GM12873 (cell line): ENCODE data around the gene RABGAP1L.

ENCODE experiments used
- TF ChIP-seq, protein P1 (sequence below): IDR thresholded peaks from 2 replicates; pipeline ENCODE4 v1.5.1; 2012; ENCODE audit warnings: low read depth, mild to moderate bottlenecking, moderate library complexity, low read length, control low read depth; ENCODE audit not compliant: insufficient read depth; ENCODE audit errors: missing control alignments

RABGAP1L gene

DNA sequence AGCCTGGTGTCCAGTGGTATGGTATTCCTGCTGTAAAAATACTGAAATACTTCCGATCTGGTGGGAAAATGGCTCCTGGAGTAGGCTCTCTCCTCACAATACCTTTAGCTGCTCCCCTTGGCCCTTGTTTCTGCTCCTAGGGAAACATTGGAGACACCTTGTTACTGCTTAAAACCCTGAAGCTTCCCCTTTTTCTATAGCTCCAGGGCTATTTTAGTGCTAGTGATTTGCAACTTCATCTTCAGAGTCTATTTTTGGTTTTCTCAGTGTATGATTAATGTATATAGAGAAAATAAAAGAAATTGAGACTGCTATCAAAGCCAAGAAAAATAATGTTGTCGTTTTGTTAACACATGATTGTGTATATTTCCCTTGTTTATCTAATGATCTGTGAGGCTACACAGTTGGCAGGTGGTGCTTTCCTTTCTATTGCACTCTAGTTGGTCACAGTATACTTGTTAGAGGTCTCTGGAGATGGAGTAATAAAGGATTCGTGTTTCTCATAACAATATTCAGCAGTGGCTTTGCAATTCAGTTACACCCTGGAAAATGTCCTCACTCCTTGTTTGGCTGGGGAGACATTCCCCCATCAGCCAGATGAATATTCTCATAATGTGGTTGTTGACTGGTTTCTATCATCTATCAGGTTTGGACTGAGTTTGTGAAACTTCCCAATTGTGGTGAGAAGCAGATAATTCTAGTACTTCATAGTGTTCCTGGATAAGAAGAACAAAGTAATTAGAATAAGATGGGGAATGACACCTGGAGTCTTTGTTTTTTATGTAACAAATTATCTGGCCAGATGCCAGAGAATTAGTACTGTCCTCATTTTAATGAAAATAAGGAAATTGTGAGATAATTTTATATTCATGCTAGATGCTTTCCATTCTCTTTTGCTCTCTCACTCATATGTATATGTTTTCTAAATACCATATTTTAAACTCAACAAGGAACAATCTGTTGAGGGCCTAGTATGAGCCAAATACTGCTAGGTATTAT, 795.6 kb downstream of the RABGAP1L start:
- TF ChIP-seq, protein P1, sequence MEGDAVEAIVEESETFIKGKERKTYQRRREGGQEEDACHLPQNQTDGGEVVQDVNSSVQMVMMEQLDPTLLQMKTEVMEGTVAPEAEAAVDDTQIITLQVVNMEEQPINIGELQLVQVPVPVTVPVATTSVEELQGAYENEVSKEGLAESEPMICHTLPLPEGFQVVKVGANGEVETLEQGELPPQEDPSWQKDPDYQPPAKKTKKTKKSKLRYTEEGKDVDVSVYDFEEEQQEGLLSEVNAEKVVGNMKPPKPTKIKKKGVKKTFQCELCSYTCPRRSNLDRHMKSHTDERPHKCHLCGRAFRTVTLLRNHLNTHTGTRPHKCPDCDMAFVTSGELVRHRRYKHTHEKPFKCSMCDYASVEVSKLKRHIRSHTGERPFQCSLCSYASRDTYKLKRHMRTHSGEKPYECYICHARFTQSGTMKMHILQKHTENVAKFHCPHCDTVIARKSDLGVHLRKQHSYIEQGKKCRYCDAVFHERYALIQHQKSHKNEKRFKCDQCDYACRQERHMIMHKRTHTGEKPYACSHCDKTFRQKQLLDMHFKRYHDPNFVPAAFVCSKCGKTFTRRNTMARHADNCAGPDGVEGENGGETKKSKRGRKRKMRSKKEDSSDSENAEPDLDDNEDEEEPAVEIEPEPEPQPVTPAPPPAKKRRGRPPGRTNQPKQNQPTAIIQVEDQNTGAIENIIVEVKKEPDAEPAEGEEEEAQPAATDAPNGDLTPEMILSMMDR = no peak

DNA sequence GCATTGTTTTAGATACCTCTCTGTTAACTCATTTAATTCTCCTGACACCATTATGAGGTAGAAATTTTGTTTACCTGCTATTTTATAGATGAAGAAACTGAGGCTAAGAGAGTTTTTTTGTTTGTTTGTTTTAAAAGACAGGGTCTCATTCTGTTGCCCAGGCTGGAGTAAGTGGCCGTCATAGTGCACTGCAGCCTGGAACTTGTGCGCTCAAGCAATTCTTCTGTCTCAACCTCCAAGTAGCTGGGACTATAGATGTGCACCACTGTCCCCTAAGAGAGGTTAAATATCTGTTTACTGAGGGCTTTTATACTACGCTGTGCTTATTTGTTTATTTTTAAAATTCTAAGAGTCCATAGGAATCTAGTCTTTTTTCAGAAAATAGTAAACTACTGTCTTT, 796.8 kb downstream of the RABGAP1L start:
- TF ChIP-seq, protein P1 = no peak

DNA sequence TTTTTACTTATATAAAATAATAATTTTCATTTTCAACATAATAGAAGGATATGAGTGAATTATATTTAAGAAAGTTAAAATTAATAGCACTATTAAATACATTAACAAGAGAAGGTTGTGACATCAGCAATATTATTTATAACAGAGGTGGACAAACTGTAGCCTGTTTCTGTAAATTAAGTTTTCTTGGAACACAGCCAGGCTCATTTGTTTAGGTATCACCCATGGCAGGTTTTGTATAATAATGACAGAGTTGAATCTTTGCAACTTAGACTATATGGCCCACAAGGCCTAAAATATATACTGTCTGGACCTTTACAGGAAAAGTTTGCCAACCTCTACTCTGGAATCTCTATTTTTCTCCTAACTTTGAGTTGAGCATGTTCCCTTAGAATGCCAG, 797.7 kb downstream of the RABGAP1L start:
- TF ChIP-seq, protein P1 = no peak

DNA sequence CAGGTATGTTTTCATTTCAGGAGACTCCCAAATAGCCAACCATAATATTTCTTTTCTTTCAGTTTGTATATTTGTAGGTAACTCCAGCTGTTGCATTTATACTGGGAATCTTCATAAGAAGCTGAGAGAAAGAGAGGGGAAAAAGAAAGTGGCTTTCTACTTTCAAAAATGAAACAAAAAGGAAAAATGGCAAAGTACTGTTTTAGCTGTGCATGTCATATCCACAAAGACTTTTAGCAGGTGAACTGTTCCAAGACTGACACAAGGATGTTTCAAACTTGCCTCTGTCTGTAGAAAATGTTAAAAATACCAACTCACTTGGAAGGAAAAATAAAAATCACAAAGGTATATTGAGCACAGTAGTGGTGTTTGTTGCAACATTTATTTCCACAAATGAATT, 798.5 kb downstream of the RABGAP1L start:
- TF ChIP-seq, protein P1 = no peak

DNA sequence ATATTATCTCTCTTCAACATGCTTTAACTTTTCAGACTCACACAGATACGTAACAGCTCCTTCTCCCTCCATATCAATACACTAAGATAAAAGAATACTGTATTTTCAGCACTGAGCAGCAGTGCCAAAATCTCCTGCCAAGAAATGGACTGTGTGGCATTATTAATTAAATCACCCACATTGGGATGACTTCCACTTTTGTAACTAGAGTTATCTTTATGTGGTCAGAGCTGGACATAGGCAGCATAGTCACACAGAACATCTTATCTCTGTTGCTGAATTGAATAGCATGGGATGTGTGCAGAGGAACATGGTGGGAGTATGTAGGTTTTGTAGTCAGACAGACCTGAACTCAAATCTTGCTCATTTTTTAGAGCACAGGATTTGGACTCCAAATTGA, 799.1 kb downstream of the RABGAP1L start:
- TF ChIP-seq, protein P1 = no peak

DNA sequence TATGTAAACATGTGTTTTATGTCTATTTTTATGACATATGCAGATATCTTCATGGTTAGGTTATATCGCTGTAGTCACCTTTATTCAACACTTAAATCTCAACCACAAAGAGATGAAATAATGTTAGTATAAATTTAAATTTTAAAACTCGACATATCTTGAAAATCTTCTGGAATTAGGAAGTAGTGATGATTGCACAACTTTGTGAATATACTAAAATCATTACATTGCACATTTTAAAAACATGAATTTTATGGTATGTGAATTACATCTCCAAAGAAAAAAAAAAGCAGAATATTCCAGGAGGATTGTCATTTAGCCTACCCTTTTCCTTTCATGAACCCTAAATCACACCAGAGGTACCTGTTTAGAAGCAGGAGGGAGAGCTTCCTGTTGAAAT, 801.0 kb downstream of the RABGAP1L start:
- TF ChIP-seq, protein P1 = no peak

DNA sequence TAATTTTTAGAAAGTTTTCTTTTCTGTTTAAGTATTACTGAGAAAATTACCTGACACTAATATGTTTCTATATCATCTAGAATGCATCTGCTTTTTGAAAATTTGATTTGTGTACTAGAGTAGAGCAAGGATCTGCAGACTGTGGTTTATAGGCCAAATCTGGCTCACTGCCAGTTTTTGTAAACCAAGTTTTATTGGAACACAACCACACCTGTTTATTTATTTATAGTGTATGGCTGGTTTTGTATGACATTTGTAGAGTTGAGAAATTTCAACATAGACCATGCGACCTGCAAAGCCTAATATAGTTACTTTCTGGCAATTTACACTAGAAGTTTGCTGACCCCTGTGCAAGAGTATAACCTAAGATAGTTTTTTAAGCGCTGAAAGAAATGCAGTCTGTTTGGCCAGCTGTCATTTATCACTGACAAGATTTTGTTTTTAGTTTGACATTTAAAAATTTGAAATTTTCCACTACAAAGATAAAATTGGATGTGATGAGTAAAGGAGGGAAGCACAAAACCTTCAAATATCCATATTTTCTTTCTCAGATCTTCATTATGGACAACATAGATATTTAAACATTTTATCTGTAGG, 804.3 kb downstream of the RABGAP1L start:
- TF ChIP-seq, protein P1 = no peak
